Measurements from ENCODE around the gene SF3A2. TPM values are rescaled to one million over a fixed set of nuclear protein-coding genes. Genes with fewer than 3 reads are reported as not detected.
"Not testable (repeated sequence)": the region's sequence is repeated elsewhere in the genome, so short reads cannot be mapped to it uniquely, and the experiment has no call there.

Gene SF3A2
- total RNA-seq, 4 donors from 2014 or later = 23.9 to 29.2 (median 26.5) TPM

GRCh38 chr19:2198317-2198716 is 38.3 kb upstream of the SF3A2 start:
- ATAC-seq = no peak
- in situ Hi-C loops (cut with MboI; ENCODE audit: low sequenced_read_pairs in 4 of 4) = no loop called here
- H3K27ac ChIP-seq = no peak overlapping the region
- H3K4me1 ChIP-seq = no peaks in the 10 kb centered on the region
- intact Hi-C loops (cut with DNase I; ENCODE audit: low total_unique reads) = no loop called here
- no peak for DNase-seq
- no peaks in the 10 kb centered on the region for H3K27me3 ChIP-seq
- H3K36me3 ChIP-seq = peaks cover 0 to 29% of the 10 kb centered on the region in 2 donors
- H3K9me3 ChIP-seq = no peaks in the 10 kb centered on the region
- no peak overlapping the region for H3K4me3 ChIP-seq
- TF ChIP-seq, protein P1, sequence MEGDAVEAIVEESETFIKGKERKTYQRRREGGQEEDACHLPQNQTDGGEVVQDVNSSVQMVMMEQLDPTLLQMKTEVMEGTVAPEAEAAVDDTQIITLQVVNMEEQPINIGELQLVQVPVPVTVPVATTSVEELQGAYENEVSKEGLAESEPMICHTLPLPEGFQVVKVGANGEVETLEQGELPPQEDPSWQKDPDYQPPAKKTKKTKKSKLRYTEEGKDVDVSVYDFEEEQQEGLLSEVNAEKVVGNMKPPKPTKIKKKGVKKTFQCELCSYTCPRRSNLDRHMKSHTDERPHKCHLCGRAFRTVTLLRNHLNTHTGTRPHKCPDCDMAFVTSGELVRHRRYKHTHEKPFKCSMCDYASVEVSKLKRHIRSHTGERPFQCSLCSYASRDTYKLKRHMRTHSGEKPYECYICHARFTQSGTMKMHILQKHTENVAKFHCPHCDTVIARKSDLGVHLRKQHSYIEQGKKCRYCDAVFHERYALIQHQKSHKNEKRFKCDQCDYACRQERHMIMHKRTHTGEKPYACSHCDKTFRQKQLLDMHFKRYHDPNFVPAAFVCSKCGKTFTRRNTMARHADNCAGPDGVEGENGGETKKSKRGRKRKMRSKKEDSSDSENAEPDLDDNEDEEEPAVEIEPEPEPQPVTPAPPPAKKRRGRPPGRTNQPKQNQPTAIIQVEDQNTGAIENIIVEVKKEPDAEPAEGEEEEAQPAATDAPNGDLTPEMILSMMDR (IDR thresholded peaks at IDR 0.05 in 4 of 5, conservative IDR thresholded peaks at IDR 0.05 in 1 of 5) = no peak
- TF ChIP-seq POLR2A (IDR thresholded peaks at IDR 0.05) = no peak

DNA sequence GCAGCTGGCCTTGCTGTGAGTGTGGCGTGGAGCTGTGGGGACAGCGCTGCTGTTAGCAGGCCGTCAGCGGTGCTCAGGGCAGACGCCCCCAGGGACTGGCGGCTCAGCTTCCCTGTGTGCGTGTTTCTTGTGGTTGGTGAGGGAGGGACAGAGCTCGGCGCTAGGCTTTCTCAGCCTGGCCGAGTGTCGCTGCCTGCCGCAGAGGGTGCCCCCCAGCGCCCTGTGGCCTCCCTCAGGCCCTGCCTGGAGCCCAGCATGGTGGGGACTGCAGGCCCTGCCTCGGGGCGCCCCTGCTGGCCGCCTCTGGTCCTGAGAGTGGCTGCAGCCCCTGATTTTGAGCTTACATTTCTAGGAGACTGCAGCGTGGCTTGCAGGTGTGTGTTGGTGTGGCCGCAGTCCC is 37.4 kb upstream of the SF3A2 start:
- H3K4me3 ChIP-seq = no peak overlapping the region
- no peaks in the 10 kb centered on the region for H3K4me1 ChIP-seq
- H3K36me3 ChIP-seq = peaks cover 0 to 29% of the 10 kb centered on the region in 2 donors
- in situ Hi-C loops (cut with MboI; ENCODE audit: low sequenced_read_pairs in 4 of 4) (no loop called here), intact Hi-C loops (cut with DNase I; ENCODE audit: low total_unique reads) (no loop called here)
- H3K9me3 ChIP-seq = no peaks in the 10 kb centered on the region
- DNase-seq (no peak), ATAC-seq (no peak)
- TF ChIP-seq POLR2A (IDR thresholded peaks at IDR 0.05) = no peak
- TF ChIP-seq, protein P1 (IDR thresholded peaks at IDR 0.05 in 4 of 5, conservative IDR thresholded peaks at IDR 0.05 in 1 of 5) = no peak
- H3K27ac ChIP-seq = no peak overlapping the region
- no peaks in the 10 kb centered on the region for H3K27me3 ChIP-seq

DNA sequence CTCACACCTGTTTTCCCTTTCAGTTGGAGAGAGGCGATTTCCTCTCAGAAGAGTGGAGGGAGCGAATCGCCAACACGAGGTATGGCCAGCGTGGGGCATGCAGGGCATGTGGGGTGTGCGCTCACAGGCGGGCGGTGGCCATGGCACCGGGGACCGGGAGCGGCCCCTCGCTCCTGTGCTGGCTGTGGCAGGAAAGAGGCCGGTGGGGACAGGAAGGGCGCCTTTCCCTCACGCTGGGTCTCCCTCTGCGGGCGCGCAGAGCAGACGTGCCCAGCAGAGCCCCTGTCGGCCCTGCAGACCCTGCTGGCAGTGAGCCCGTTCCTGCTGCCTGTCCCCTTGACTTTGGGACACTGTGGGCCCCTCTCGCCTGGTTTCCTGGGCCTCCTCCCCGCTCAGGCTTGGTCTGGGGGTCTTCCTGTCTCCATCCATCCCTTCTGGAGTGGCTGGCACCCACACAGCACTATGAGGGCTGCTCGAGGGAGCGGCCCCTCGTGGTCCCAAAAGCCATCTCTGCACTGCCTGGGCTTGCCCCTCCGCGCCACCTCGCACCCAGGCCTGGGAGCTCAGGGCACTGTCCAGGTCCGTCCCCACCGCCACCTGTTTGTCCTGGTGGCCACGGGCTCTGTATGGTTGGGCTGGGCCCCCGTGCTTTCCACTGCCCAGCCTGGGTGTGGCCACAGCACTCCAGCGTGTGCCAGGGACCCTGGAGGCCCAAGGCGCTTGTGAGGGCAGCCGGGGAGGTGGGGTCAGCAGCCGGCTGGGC is 36.6 kb upstream of the SF3A2 start:
- Histone ChIP-seq H3K9me3 (no peaks in the 10 kb centered on the region), H3K36me3 (peaks cover 0 to 25% of the 10 kb centered on the region in 2 donors), H3K27me3 (no peaks in the 10 kb centered on the region), H3K4me3 (no peak overlapping the region), H3K4me1 (no peaks in the 10 kb centered on the region), H3K27ac (no peak overlapping the region)
- in situ Hi-C loops (cut with MboI; ENCODE audit: low sequenced_read_pairs in 4 of 4) = no loop called here
- intact Hi-C loops (cut with DNase I; ENCODE audit: low total_unique reads) = no loop called here
- DNase-seq (no peak), ATAC-seq (no peak)
- no peak for TF ChIP-seq POLR2A (IDR thresholded peaks at IDR 0.05)
- TF ChIP-seq, protein P1 (IDR thresholded peaks at IDR 0.05 in 4 of 5, conservative IDR thresholded peaks at IDR 0.05 in 1 of 5) = no peak

DNA sequence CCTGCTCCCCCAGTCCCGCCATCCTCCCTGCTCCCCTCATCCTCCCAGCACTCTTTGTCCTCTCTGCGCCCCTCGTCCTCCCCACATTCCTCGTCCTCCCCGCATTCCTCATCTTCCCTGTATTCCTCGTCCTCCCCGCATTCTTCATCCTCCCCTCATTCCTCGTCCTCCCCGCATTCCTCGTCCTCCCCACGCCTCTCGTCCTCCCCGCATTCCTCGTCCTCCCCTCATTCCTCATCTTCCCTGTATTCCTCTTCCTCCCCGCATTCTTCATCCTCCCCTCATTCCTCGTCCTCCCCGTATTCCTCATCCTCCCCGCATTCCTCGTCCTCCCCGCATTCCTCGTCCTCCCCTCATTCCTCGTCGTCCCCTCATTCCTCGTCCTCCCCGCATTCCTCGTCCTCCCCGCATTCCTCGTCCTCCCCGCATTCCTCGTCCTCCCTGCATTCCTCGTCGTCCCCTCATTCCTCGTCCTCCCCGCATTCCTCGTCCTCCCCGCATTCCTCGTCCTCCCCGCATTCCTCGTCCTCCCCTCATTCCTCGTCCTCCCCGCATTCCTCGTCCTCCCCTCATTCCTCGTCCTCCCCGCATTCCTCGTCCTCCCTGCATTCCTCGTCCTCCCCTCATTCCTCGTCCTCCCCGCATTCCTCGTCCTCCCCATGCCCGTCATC is 35.9 kb upstream of the SF3A2 start:
- intact Hi-C loops (cut with DNase I; ENCODE audit: low total_unique reads); H3K4me3 ChIP-seq; H3K4me1 ChIP-seq; in situ Hi-C loops (cut with MboI; ENCODE audit: low sequenced_read_pairs in 4 of 4); H3K27ac ChIP-seq; DNase-seq; H3K9me3 ChIP-seq; ATAC-seq; H3K27me3 ChIP-seq: not testable (repeated sequence)
- peaks cover 0 to 25% of the 10 kb centered on the region in 2 donors for H3K36me3 ChIP-seq

GRCh38 chr19:2201473-2202148 is 35.0 kb upstream of the SF3A2 start:
- H3K27me3 ChIP-seq = no peaks in the 10 kb centered on the region
- in situ Hi-C loops (cut with MboI; ENCODE audit: low sequenced_read_pairs in 4 of 4) = no loop called here
- TF ChIP-seq POLR2A (IDR thresholded peaks at IDR 0.05) = no peak
- TF ChIP-seq, protein P1 (IDR thresholded peaks at IDR 0.05 in 4 of 5, conservative IDR thresholded peaks at IDR 0.05 in 1 of 5) = no peak
- no peaks in the 10 kb centered on the region for H3K9me3 ChIP-seq
- ATAC-seq = no peak
- H3K4me1 ChIP-seq = no peaks in the 10 kb centered on the region
- intact Hi-C loops (cut with DNase I; ENCODE audit: low total_unique reads) = no loop called here
- no peak for DNase-seq
- H3K36me3 ChIP-seq = peaks cover 0 to 29% of the 10 kb centered on the region in 2 donors
- H3K4me3 ChIP-seq = no peak overlapping the region
- no peak overlapping the region for H3K27ac ChIP-seq

Data from gastrocnemius medialis (tissue), 4 donors.